Measurements from ENCODE around the gene PLEKHG4B.

- TF ChIP-seq SMC3 (IDR thresholded peaks at IDR 0.05; ENCODE audit: low read depth, low read length) = no peak
- TF ChIP-seq CTCF (conservative IDR thresholded peaks at IDR 0.05; ENCODE audit: low read depth, low read length) = no peak
- no peak for TF ChIP-seq ELK1 (IDR thresholded peaks at IDR 0.05; ENCODE audit: borderline replicate concordance, low read depth, low read length)
Measured at GRCh38 chr5:121432-121831, 29.5 kb downstream of the PLEKHG4B start.

Data from IMR-90 (cell line).